HepG2 (cell line): ENCODE measurements around the gene MYO7B.

Source experiments
- CTCF ChIP-seq: sonication (generic); formaldehyde crosslinking; IDR thresholded peaks from 2 replicates; pipeline ENCODE4 v1.5.0; 2020; ENCODE audit warnings: mild to moderate bottlenecking, missing genetic modification reagents, moderate library complexity
- IRX3 ChIP-seq: sonication (generic); formaldehyde crosslinking; IDR thresholded peaks from 2 replicates; pipeline ENCODE4 v1.8.1; 2023; ENCODE audit warnings: mild to moderate bottlenecking, low read depth, missing genetic modification reagents, borderline replicate concordance
- MAFG ChIP-seq: sonication (generic); formaldehyde crosslinking; IDR thresholded peaks from 2 replicates; pipeline ENCODE4 v1.5.1; 2020; ENCODE audit warnings: mild to moderate bottlenecking, missing genetic modification reagents
- PRDM15 ChIP-seq: sonication (generic); formaldehyde crosslinking; IDR thresholded peaks from 2 replicates; pipeline ENCODE4 v1.4.0; 2020; ENCODE audit warnings: missing genetic modification reagents
- ZNF264 ChIP-seq: sonication (generic); formaldehyde crosslinking; IDR thresholded peaks from 2 replicates; pipeline ENCODE4 v1.4.0; 2020; ENCODE audit warnings: missing genetic modification reagents
- ZSCAN20 ChIP-seq: sonication (generic); formaldehyde crosslinking; IDR thresholded peaks from 2 replicates; pipeline ENCODE4 v1.4.0; 2020; ENCODE audit warnings: missing genetic modification reagents, mild to moderate bottlenecking, borderline replicate concordance

GRCh38 chr2:127598711-127599110 is 63.2 kb downstream of the MYO7B start:
- no peak for TF ChIP-seq IRX3 (CRISPR knock-in tag)
- no peak for TF ChIP-seq ZNF264
- no peak for TF ChIP-seq PRDM15 (CRISPR knock-in tag)
- TF ChIP-seq CTCF (CRISPR knock-in tag), result no peak
- TF ChIP-seq MAFG (CRISPR knock-in tag), result no peak
- TF ChIP-seq ZSCAN20 (CRISPR knock-in tag), result no peak
